ENCODE data around the gene FSHB.
"Not testable (repeated sequence)": the region's sequence is repeated elsewhere in the genome, so short reads cannot be mapped to it uniquely, and the experiment has no call there.

Gene FSHB

GRCh38 chr11:30268638-30269037 is 37.8 kb downstream of the FSHB start:
- not testable (repeated sequence) for DNase-seq (ENCODE audit: low spot score)

DNA sequence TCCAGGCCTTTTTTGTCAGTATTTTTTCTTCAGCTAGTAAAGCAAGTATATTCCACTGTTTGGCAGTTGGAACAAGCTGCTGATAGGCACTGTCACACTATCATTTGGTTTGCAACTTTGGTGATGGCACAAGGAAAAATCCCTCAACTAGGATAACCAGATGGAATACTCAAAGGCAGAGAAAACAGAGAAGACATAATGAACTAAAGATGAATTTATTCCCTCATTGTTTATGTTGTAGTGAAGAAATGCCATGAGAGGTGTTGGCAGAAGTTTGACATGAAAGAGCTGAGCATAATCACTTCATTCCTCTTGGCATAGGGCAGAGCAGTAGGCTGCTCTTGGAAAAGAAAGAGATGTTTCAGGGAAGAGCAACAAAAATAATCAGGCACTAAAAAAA is 39.9 kb downstream of the FSHB start:
- DNase-seq (ENCODE audit: low spot score), result no peak

- DNase-seq (ENCODE audit: low spot score), result no peak
These were observed 46.4 kb downstream of the FSHB start for GRCh38 chr11:30277176-30277575.

DNA sequence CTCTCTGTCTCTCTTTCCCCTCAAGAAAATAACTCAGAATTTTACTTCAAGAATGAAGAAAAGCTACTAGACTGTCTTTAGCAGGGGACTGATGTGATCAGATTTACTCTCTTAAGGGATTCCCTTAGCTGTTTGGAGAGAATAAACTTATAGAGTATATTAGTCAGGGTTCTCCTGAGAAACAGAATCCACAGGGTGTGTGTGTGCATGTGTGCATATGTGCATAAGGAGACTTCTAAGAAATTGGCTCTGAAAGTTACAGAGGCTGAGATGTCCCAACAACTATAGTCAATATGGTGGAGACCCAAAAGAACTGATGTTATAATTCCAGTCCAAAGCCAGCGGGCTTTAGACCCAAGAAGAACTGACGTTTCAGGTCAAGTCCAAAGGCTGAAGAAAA is 49.0 kb downstream of the FSHB start:
- DNase-seq (ENCODE audit: low spot score), result no peak

GRCh38 chr11:30281476-30282288 is 50.9 kb downstream of the FSHB start:
- no peak for DNase-seq (ENCODE audit: low spot score)

DNA sequence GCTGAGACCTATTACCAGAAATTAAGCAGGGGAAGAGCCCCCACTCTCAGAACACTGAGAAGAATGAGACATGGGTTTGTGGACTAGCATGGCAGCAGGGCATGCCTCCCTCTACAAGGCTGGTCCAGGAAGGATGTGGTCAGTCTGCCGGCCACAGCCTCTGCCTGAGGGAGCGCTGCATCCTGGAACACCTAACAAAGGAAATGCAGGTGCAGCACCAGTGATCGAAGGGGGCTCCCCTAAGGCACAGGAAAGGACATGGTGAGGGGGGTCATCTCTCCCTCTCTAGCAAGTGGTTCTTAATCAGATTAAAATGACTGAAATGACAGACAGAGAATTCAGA is 51.4 kb downstream of the FSHB start:
- DNase-seq (ENCODE audit: low spot score), result no peak
